ENCODE measurements around the gene GALNT18. TPM values are rescaled to one million over a fixed set of nuclear protein-coding genes. Genes with fewer than 3 reads are reported as not detected.

The GALNT18 gene
- total RNA-seq, 1 experiment from 2014 or later: 6.6 TPM

- H3K36me3 ChIP-seq: no peaks in the 10 kb centered on the region
- no peaks in the 10 kb centered on the region for H3K27me3 ChIP-seq (replicated peaks)
- no peak overlapping the region for H3K27ac ChIP-seq
- no peak for DNase-seq (ENCODE audit: low read depth in 1 of 2, low spot score in 2 of 2)
- no peaks in the 10 kb centered on the region for H3K4me1 ChIP-seq (replicated peaks)
- no peaks in the 10 kb centered on the region for H3K9me3 ChIP-seq (replicated peaks)
- H3K4me3 ChIP-seq: no peak overlapping the region
These were observed 327.8 kb downstream of the GALNT18 start for GRCh38 chr11:11293798-11294550.

GRCh38 chr11:11292839-11293238 lies 329.0 kb downstream of the GALNT18 start:
- Histone ChIP-seq H3K27ac (no peak overlapping the region), H3K36me3 (no peaks in the 10 kb centered on the region), H3K4me3 (no peak overlapping the region), H3K27me3 (replicated peaks) (0 out of 2 replicates have a peak, but pooled peaks cover 3% of the 10 kb centered on the region), H3K9me3 (replicated peaks) (no peaks in the 10 kb centered on the region), H3K4me1 (replicated peaks) (no peaks in the 10 kb centered on the region)
- no peak for DNase-seq (ENCODE audit: low read depth in 1 of 2, low spot score in 2 of 2)

DNA sequence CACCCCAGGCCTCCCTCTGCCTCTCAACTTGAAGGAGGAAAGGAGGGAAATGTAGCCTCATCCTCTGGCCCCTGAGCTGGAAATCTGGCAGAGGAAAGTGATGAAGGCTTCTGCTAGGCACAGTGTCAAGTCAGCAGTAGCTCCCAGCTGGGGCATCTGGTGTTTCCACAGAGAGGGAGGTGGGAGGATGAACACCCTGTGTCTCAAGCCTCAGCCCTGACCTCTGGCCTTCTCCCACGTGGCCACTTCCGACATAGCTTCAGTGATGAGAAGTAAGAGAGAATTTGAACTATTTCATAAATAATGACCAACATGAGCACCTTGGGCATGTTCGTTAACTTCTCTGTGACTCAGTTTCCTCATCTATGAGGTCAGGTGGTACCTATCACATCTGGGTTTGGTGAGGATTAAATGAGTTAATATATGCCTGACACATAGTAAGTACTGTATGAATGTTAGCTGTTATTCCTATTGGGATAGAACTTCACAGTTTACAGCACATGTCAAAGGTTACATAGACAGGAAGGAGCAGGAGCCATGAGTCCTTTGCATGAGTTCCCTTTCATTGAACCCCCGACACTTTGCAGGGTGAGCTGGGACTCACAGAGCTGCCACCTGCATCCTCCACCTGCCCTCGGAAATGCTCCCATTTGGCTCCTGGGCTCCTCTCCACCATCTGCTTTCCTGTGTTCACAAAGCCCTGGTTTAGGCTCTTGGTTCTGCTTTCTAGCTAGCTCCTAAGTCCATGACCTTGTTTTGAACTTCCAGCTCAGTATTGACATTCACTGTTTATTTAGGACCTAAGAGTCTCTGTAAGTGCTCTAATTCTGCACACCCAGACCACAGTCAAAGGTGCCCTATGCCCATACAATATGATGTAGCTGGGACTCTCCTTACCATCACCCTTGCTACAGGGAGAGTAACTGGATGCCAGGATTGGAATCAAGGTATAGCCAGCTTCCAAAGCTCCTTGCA lies 330.5 kb downstream of the GALNT18 start:
- H3K4me3 ChIP-seq: no peak overlapping the region
- H3K9me3 ChIP-seq (replicated peaks): no peaks in the 10 kb centered on the region
- H3K27me3 ChIP-seq (replicated peaks): 0 out of 2 replicates have a peak, but pooled peaks cover 4% of the 10 kb centered on the region
- no peak overlapping the region for H3K27ac ChIP-seq
- no peak for DNase-seq (ENCODE audit: low read depth in 1 of 2, low spot score in 2 of 2)
- no peaks in the 10 kb centered on the region for H3K4me1 ChIP-seq (replicated peaks)
- no peaks in the 10 kb centered on the region for H3K36me3 ChIP-seq

- Histone ChIP-seq H3K36me3 (no peaks in the 10 kb centered on the region), H3K9me3 (replicated peaks) (no peaks in the 10 kb centered on the region), H3K4me1 (replicated peaks) (no peaks in the 10 kb centered on the region), H3K27ac (no peak overlapping the region), H3K4me3 (no peak overlapping the region), H3K27me3 (replicated peaks) (0 out of 2 replicates have a peak, but pooled peaks cover 4% of the 10 kb centered on the region)
- DNase-seq (ENCODE audit: low read depth in 1 of 2, low spot score in 2 of 2): no peak
These were observed 331.5 kb downstream of the GALNT18 start for GRCh38 chr11:11290354-11290753.

- H3K27ac ChIP-seq: no peak overlapping the region
- H3K36me3 ChIP-seq: no peaks in the 10 kb centered on the region
- H3K27me3 ChIP-seq (replicated peaks): 0 out of 2 replicates have a peak, but pooled peaks cover 4% of the 10 kb centered on the region
- no peak overlapping the region for H3K4me3 ChIP-seq
- no peaks in the 10 kb centered on the region for H3K4me1 ChIP-seq (replicated peaks)
- H3K9me3 ChIP-seq (replicated peaks): no peaks in the 10 kb centered on the region
- no peak for DNase-seq (ENCODE audit: low read depth in 1 of 2, low spot score in 2 of 2)
These were observed 332.1 kb downstream of the GALNT18 start for GRCh38 chr11:11289669-11290068.

GRCh38 chr11:11288972-11289616 lies 332.7 kb downstream of the GALNT18 start:
- Histone ChIP-seq H3K4me1 (replicated peaks) (no peaks in the 10 kb centered on the region), H3K27ac (no peak overlapping the region)

DNA sequence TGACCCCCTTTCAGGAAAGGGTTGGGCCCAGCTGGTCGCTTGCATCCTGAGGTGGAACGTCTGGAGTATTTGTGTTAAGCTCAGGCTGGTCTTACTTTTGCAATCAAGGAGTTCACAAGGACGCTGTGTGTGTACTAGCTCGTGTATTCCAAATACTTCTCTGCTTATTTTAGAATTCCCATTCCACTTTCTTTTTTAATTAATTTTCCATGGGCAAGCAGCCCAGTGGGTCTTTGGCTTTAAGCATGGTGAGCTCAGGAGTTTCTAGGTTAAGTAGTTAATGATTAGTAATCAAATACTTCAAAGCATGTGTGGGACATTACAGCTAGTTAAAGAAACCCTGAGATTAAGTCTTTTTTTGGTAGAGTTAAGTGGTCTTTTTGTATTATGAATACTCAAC lies 337.3 kb downstream of the GALNT18 start:
- no peak overlapping the region for H3K4me3 ChIP-seq
- 0 out of 2 replicates have a peak, but pooled peaks cover 4% of the 10 kb centered on the region for H3K27me3 ChIP-seq (replicated peaks)
- no peak overlapping the region for H3K27ac ChIP-seq
- H3K36me3 ChIP-seq: no peaks in the 10 kb centered on the region
- DNase-seq (ENCODE audit: low read depth in 1 of 2, low spot score in 2 of 2): no peak
- H3K9me3 ChIP-seq (replicated peaks): no peaks in the 10 kb centered on the region
- H3K4me1 ChIP-seq (replicated peaks): peaks cover 14% of the 10 kb centered on the region

More at GRCh38 chr11:11288972-11289616, 332.7 kb downstream of the GALNT18 start:
- H3K4me3 ChIP-seq: no peak overlapping the region
- H3K27me3 ChIP-seq (replicated peaks): 0 out of 2 replicates have a peak, but pooled peaks cover 4% of the 10 kb centered on the region
- no peak for DNase-seq (ENCODE audit: low read depth in 1 of 2, low spot score in 2 of 2)
- H3K9me3 ChIP-seq (replicated peaks): no peaks in the 10 kb centered on the region
- no peaks in the 10 kb centered on the region for H3K36me3 ChIP-seq

- DNase-seq (ENCODE audit: low read depth in 1 of 2, low spot score in 2 of 2): no peak
- H3K27ac ChIP-seq: no peak overlapping the region
- H3K27me3 ChIP-seq (replicated peaks): no peaks in the 10 kb centered on the region
- H3K36me3 ChIP-seq: no peaks in the 10 kb centered on the region
- H3K4me3 ChIP-seq: no peak overlapping the region
- H3K9me3 ChIP-seq (replicated peaks): no peaks in the 10 kb centered on the region
- H3K4me1 ChIP-seq (replicated peaks): peaks cover 15% of the 10 kb centered on the region
These were observed 340.2 kb downstream of the GALNT18 start for GRCh38 chr11:11281626-11282025.

- H3K4me3 ChIP-seq: no peak overlapping the region
- H3K36me3 ChIP-seq: no peaks in the 10 kb centered on the region
- H3K4me1 ChIP-seq (replicated peaks): peaks cover 15% of the 10 kb centered on the region
- no peaks in the 10 kb centered on the region for H3K9me3 ChIP-seq (replicated peaks)
- peak overlapping the region; percentile 52 for H3K27ac ChIP-seq
- no peaks in the 10 kb centered on the region for H3K27me3 ChIP-seq (replicated peaks)
- no peak for DNase-seq (ENCODE audit: low read depth in 1 of 2, low spot score in 2 of 2)
These were observed 341.0 kb downstream of the GALNT18 start for GRCh38 chr11:11280826-11281225.

GRCh38 chr11:11279956-11280689 lies 341.7 kb downstream of the GALNT18 start:
- peak; percentile 78 to 79 for DNase-seq (ENCODE audit: low read depth in 1 of 2, low spot score in 2 of 2)
- Histone ChIP-seq H3K4me1 (replicated peaks) (peaks cover 15% of the 10 kb centered on the region), H3K36me3 (no peaks in the 10 kb centered on the region), H3K27ac (peak overlapping the region; percentile 52), H3K4me3 (no peak overlapping the region), H3K9me3 (replicated peaks) (no peaks in the 10 kb centered on the region), H3K27me3 (replicated peaks) (no peaks in the 10 kb centered on the region)

DNA sequence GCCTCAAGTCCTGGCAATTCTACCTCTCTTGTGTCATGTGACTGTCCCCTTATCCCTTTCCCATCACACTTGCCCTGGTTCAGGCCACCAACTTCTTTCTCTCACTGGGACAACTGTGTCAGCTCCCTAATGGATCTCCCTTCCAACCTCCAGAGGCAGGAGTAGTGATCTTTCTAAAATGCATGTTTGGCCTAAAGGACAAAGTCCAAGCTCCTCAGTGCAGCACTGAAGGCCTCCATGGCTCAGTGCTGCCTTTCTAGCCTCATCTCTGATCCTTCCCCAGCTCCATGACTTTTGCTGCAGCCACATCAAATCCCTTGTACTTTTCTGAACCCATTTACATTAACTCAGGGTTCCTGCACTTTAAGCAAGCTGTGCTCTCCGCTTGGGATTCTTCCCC lies 349.6 kb downstream of the GALNT18 start:
- H3K9me3 ChIP-seq (replicated peaks): no peaks in the 10 kb centered on the region
- no peaks in the 10 kb centered on the region for H3K4me1 ChIP-seq (replicated peaks)
- DNase-seq (ENCODE audit: low read depth in 1 of 2, low spot score in 2 of 2): no peak
- no peaks in the 10 kb centered on the region for H3K36me3 ChIP-seq
- H3K27me3 ChIP-seq (replicated peaks): no peaks in the 10 kb centered on the region
- H3K27ac ChIP-seq: no peak overlapping the region
- no peak overlapping the region for H3K4me3 ChIP-seq

- H3K27me3 ChIP-seq (replicated peaks): no peaks in the 10 kb centered on the region
- H3K9me3 ChIP-seq (replicated peaks): no peaks in the 10 kb centered on the region
- no peak for DNase-seq (ENCODE audit: low read depth in 1 of 2, low spot score in 2 of 2)
- no peak overlapping the region for H3K27ac ChIP-seq
- no peak overlapping the region for H3K4me3 ChIP-seq
- H3K36me3 ChIP-seq: no peaks in the 10 kb centered on the region
- H3K4me1 ChIP-seq (replicated peaks): no peaks in the 10 kb centered on the region
These were observed 351.5 kb downstream of the GALNT18 start for GRCh38 chr11:11270236-11270775.

GRCh38 chr11:11268706-11269105 lies 353.1 kb downstream of the GALNT18 start:
- no peaks in the 10 kb centered on the region for H3K9me3 ChIP-seq (replicated peaks)
- no peak for DNase-seq (ENCODE audit: low read depth in 1 of 2, low spot score in 2 of 2)
- no peaks in the 10 kb centered on the region for H3K4me1 ChIP-seq (replicated peaks)
- H3K27ac ChIP-seq: no peak overlapping the region
- H3K36me3 ChIP-seq: no peaks in the 10 kb centered on the region
- H3K4me3 ChIP-seq: no peak overlapping the region
- no peaks in the 10 kb centered on the region for H3K27me3 ChIP-seq (replicated peaks)
